ENCODE data around the gene GLS. TPM values are rescaled to one million over a fixed set of nuclear protein-coding genes. Genes with fewer than 3 reads are reported as not detected.
"Not testable (repeated sequence)": the region's sequence is repeated elsewhere in the genome, so short reads cannot be mapped to it uniquely, and the experiment has no call there.

Gene GLS
- total RNA-seq, 2 donors from 2014 or later: 86.0 to 102 TPM

- 69 to 82% methylated on average over 6 of the region's 6 CpGs for WGBS, 2 donors
- peaks cover 12% of the 10 kb centered on the region for H3K4me1 ChIP-seq
- DNase-seq (no peak), ATAC-seq (peak; percentile 31)
- H3K4me3 ChIP-seq: no peak overlapping the region
- no peak for TF ChIP-seq CTCF (IDR thresholded peaks at IDR 0.05)
- TF ChIP-seq POLR2A (IDR thresholded peaks at IDR 0.05): no peak
- H3K27me3 ChIP-seq: no peaks in the 10 kb centered on the region
- no peaks in the 10 kb centered on the region for H3K9me3 ChIP-seq
- H3K36me3 ChIP-seq (replicated peaks in 1 of 2; ENCODE audit: insufficient read depth in 1 of 2, low read depth in 2 of 2): no peaks in the 10 kb centered on the region
- no peak overlapping the region for H3K27ac ChIP-seq
- intact Hi-C loops (cut with DNase I): no loop called here
These were observed 21.0 kb upstream of the GLS start for GRCh38 chr2:190859347-190860297.

GRCh38 chr2:190860985-190861680, 19.5 kb upstream of the GLS start:
- Histone ChIP-seq H3K36me3 (replicated peaks in 1 of 2; ENCODE audit: insufficient read depth in 1 of 2, low read depth in 2 of 2) (no peaks in the 10 kb centered on the region), H3K27ac (no peak overlapping the region), H3K4me1 (peaks cover 12% of the 10 kb centered on the region), H3K27me3 (no peaks in the 10 kb centered on the region), H3K9me3 (no peaks in the 10 kb centered on the region), H3K4me3 (no peak overlapping the region)
- ATAC-seq (no peak), DNase-seq (no peak)
- WGBS, 2 donors: 83 to 87% methylated on average over 5 of the region's 5 CpGs
- no peak for TF ChIP-seq CTCF (IDR thresholded peaks at IDR 0.05)
- no peak for TF ChIP-seq POLR2A (IDR thresholded peaks at IDR 0.05)
- intact Hi-C loops (cut with DNase I): no loop called here

GRCh38 chr2:190862128-190862527, 18.5 kb upstream of the GLS start:
- DNase-seq; H3K27me3 ChIP-seq; H3K4me3 ChIP-seq; H3K27ac ChIP-seq; H3K9me3 ChIP-seq; ATAC-seq; intact Hi-C loops (cut with DNase I); H3K36me3 ChIP-seq (replicated peaks in 1 of 2; ENCODE audit: insufficient read depth in 1 of 2, low read depth in 2 of 2): not testable (repeated sequence)
- peaks cover 12% of the 10 kb centered on the region for H3K4me1 ChIP-seq

- H3K36me3 ChIP-seq (replicated peaks in 1 of 2; ENCODE audit: insufficient read depth in 1 of 2, low read depth in 2 of 2): no peaks in the 10 kb centered on the region
- H3K4me1 ChIP-seq: peaks cover 12% of the 10 kb centered on the region
- no peak overlapping the region for H3K4me3 ChIP-seq
- WGBS, 2 donors: 76 to 82% methylated on average over 2 of the region's 2 CpGs
- ATAC-seq: no peak
- intact Hi-C loops (cut with DNase I): no loop called here
- no peak overlapping the region for H3K27ac ChIP-seq
- no peaks in the 10 kb centered on the region for H3K9me3 ChIP-seq
- H3K27me3 ChIP-seq: no peaks in the 10 kb centered on the region
- no peak for DNase-seq
- no peak for TF ChIP-seq POLR2A (IDR thresholded peaks at IDR 0.05)
- no peak for TF ChIP-seq CTCF (IDR thresholded peaks at IDR 0.05)
These were observed 18.0 kb upstream of the GLS start for GRCh38 chr2:190862571-190862991.

GRCh38 chr2:190863946-190864345, 16.7 kb upstream of the GLS start:
- ATAC-seq (peak; percentile 36), DNase-seq (peak in 3 of 4 donors; percentile 17 to 48 (median 35))
- H3K36me3 ChIP-seq (replicated peaks in 1 of 2; ENCODE audit: insufficient read depth in 1 of 2, low read depth in 2 of 2): no peaks in the 10 kb centered on the region
- intact Hi-C loops (cut with DNase I): no loop called here
- no peak overlapping the region for H3K4me3 ChIP-seq
- 23 to 25% methylated on average over 3 of the region's 3 CpGs for WGBS, 2 donors
- TF ChIP-seq POLR2A (IDR thresholded peaks at IDR 0.05) (no peak), CTCF (IDR thresholded peaks at IDR 0.05) (no peak)
- no peaks in the 10 kb centered on the region for H3K9me3 ChIP-seq
- H3K27ac ChIP-seq: no peak overlapping the region
- no peaks in the 10 kb centered on the region for H3K27me3 ChIP-seq
- peaks cover 12% of the 10 kb centered on the region for H3K4me1 ChIP-seq

All from body of pancreas (tissue), 4 donors.